HG03097 (cell line): ENCODE data around the gene JCAD.
"Not testable (repeated sequence)": the region's sequence is repeated elsewhere in the genome, so short reads cannot be mapped to it uniquely, and the experiment has no call there.

Source experiments
- ATAC-seq: cut with Tn5 transposase; IDR thresholded peaks from one replicate; pipeline ENCODE4 v1.9.1; 2021; ENCODE audit not compliant: unreplicated experiment, low FRiP score

JCAD gene

DNA sequence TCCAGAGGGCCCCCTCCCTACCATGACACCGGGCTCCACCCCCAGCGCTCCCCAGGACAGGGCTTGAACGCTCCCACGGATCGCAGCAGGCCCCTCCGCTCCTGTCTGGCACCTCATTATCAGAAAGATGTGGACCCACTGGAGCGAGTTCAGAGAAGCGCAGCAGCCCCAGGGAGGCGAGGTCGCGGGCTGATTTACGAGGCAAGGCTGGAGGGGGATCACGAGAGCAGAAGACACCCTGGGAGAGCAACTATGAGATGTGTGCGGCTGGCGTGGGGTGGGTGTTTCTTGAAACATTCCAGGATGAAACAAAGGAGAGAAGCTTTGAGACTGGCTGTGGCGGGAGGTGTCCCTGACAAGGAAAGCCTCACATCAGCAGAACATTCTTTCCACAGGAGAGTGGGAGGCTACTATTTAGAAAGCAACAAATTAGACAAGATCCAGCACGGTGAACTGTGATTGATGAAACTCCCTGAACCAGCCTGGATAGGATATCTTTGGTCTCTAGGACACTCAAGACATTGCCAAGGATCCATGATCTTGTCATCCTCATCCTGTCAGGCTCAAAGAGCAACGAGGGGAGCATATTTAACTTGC is 66.0 kb downstream of the JCAD start:
- no peak for ATAC-seq

DNA sequence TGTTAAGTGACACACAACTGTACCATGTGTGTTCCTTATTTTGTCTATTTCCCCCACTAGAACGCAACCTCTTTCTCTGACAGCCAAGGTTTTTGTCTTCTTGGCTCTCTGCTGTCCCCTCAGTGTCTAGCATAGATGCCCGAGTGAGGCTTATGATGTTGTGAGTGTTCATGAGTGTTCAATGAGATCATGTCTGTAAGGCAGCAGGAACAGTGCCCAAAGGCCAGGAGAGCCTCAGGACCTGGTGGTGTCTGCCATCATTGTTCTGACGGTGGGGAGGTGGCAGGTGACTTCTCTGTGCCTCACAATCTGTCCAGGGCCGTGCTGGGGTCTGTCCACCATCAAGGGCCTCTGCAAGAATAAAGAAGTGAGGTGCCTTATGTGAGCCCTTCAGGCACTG is 66.5 kb downstream of the JCAD start:
- no peak for ATAC-seq

DNA sequence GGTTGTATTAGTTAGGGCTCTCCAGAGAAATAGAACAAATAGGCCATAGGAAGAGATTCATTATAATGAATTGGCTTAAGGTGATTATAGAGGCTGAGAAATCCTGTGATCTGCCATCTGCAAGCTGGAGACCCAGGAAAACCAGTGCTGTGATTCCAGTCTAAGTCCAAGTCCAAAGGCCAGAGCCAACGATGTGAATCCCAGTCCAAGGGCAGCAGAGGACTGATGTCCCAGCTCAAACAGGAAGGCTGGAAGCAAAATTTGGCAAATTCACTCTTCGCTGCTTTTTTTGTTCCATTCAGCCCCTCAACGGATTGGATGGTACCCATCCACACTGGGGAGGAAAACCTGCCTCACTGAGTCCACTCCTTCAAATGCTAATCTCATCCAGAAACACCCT is 68.0 kb downstream of the JCAD start:
- ATAC-seq, result no peak

DNA sequence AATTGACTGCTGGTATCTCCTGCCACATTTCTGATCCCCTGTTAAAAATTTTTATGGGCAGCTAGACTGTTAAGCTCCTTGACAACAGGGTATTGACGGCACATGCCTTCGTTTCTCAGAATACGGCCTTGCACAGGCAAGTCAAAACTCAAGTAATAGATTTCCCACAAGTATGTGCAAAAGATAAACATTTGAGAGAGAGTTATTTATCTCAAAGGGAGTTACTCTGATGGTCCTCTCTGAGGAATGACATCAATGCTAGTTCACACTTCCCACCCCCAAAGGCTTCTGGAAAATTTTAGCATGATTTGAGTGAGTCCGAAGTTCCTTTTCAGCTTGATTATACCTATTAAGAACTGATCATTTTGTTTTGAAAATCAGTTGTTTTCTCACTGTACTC is 71.9 kb downstream of the JCAD start:
- no peak for ATAC-seq

DNA sequence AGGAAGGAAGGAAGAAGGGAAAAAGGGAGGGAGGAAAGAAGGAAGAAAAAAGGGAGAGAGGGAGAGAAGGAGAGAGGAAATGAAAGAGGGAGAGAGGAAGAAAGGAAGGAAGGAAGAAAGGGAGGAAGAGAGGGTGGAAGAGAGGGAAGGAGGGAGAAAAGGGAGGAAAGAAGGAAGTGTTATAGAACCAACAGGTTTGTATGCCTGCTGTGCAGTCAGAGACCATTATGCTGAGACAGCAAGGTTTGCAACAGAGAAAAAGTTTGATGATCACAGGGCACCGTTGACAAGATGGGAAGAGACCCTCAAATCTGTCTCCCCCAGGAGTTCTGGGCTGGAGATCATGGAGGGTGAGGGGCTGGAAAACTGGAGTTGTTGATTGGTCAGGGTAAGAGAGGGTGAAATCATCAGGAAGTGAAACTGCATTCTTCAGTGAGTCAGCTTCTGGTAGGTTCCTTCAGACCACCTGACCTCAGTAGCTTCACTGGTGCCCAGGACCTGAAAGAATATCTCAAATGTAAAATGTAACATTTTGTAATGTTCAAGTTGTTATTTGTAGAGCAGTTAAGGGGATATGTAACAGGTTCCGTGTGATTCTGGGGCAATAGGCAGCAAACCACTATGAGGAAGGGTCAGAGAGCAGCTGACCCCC is 76.3 kb downstream of the JCAD start:
- ATAC-seq, result no peak

DNA sequence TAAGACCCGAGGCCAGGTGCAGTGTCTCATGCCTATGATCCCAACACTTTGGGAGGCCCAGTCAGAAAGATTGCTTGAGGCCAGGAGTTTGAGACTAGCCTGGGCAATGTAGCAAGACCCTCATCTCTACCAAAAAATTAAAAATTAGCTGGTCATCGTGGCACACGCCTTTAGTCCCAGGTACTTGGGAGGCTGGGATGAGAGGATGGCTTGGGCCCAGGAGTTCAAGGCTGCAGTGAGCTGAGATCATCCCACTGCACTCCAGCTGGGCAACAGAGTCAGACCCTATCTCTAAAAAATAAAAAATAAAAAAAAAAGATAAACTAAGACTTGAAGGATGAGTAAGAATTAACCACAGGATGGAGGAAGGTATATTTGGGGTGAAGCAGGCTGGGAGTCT is 77.9 kb downstream of the JCAD start:
- ATAC-seq, result no peak

DNA sequence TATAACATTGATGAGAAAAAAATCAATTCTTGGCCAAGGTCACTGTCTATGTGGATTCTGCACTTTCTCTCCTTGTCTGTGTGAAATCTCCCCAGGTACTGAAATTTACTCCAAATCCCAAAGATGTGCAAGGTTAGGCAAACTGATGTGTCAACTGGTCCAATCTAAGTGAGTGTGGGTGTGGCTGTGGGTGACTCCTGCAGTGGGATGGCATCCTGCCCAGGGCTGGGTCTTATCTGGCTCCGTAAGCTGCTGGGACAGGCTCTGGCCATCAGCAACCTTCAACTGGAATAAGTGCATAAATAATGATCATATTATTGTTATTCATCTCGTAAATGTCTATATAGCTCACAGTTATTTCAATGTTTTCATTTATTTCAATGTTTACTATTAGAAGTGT is 79.3 kb downstream of the JCAD start:
- ATAC-seq, result no peak

DNA sequence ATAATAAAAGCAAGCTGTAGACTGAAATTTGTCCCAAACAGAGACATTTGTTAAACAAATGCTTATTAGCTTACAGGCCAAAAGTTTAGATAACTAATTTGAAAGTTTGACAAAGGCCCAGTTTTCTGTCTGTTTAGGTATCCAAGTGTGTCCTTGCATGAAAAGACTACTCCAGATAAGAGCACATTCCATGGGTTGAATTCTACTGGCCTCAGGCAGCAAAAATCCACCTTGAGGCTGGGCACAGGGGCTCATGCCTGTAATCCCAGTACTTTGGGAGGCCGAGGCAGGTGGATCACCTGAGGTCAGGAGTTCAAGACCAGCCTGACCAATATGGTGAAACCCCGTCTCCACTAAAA is 80.0 kb downstream of the JCAD start:
- not testable (repeated sequence) for ATAC-seq

DNA sequence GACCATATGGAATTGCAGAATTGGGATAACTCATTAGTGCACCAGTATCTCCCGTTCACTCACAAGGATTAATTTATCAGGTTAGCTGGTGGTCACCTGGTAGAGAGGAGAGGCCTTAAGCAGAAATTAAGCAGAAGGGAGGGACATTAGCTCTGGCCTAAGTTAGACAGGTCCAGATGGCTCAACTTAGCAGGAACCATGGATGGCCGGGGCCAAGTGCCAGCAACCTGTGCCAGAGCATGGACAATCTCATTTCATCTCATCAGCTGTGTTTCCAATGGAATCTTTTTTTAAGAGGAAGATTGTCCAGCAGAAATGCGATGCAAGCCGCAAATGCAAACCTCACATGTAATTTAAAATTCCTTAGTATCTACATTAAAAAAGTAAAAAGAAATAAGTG is 82.2 kb downstream of the JCAD start:
- ATAC-seq, result no peak

DNA sequence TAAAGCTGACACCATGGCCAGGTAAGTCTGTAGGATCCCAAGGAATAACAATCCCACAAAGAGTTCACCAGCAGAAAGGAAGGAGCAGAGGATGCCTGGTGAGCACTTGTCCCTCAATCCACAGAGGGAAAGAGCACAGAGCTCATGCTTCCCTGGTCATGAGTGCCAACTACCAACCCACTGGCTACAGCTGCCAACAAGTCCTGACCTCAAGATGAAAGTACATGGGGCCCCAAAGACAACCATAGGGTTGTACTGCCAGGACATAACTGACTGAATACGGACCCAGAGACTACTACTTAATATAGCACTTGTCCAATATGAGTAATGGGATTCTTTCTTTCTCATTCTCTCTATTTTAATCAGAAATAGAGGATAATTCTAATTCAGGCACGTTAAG is 83.3 kb downstream of the JCAD start:
- ATAC-seq, result no peak

DNA sequence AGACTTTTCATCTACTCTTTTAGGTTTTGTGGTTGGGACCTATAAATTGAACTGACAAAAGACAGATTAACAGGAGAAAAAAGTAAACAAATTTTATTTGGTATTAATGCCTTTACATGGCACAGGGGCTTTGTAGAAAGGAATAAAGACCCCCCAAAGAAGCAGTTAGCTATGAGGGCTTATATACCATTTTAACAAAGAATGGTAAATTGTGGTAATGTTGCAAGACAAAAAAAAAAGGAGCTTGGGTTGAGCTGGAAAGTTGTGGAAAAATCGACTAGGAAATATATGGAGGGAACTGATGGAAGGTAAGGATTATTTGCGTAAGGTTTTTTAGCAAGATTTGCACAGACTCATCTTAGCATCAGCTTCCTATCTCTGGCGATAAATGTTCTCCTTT is 84.6 kb downstream of the JCAD start:
- ATAC-seq, result no peak

DNA sequence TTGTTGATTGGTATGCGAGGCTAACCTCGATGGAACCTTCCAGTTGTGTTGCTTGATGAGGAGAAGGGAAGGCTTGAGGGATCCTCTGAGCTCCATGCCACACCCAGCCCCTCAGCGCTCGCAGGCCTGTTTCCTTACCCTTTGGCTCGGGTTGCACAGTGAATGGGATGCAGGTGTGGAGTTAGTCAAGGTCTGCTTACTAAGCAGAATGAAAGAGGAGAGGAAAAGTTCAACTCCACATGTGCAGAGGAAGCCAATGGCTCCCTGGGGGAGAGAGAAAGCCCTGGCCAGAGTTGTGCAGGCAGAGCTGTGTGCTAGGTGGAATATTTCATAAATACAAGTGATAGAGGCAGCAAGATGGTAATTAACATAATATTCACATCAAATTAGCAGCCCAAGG is 85.5 kb downstream of the JCAD start:
- ATAC-seq, result no peak

DNA sequence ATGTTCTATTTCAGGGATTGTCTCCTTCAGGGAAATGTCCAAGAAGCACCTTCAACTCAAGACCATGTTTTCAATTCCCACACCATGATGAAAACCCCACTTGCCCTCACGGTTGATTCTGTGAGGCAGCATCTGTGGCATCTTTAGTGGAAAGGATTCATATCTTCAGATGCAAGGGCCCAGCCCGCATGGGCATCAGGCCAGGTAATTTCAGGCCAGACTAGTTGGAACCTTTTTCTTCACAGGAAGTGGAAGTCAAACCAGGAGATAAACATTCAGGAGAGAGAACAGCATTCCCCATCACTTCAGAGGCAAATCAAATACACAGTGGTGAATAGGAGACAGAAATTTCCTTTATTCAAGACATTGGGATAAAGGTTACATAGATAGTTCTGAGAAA is 88.8 kb downstream of the JCAD start:
- no peak for ATAC-seq

DNA sequence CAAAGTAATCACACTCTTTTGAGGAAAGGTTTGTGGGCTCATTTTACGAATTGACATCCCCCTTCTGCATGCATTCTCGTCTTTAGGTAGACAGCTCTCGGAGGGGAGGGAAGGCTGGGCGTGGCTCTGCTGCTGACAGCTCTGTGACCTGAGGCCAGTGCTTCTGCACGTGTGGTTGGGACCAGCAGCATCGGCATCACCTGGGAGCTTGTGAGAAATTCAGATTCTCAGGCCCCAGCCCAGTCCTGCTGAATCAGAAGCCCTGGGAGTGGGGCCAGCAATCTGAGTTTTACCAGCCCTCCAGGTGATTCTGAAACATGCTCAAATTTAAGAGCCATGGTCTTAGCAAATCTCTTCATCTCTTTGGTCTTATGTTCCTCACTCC is 89.4 kb downstream of the JCAD start:
- no peak for ATAC-seq

DNA sequence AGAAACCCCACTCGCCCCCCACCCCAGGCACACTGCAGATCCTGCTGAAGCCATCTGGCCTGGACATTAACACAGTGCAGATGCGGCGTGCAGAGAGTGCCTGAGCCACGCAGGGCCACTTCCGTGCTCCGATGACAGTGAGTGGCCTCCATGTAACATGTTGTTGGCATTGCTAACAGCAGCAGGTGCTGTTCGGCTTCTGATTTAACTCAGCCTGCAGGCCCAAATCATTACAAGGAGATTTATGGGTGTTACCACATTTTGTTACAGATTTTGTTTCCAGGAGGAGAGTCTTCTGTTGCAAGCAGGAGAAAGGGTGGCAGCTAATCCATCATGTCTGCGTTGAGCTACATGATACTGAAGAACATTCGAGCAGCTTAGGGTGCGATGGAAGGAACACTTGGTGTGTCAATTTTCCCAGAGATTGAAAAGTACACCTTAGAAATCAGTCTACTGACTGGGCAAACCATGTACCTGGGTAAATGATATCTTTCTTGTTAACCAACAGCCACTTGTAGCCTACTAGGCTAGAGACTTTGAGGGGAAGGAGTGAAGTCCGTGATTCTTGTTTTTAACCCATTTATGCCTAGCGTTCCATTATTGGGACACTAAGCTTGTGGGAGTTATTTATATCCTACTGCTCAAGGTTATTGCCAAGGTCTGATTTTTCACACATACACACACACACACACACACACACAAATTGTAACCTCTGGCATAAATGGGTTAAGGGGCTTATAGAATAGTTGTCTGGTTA is 90.0 kb downstream of the JCAD start:
- ATAC-seq, result no peak

DNA sequence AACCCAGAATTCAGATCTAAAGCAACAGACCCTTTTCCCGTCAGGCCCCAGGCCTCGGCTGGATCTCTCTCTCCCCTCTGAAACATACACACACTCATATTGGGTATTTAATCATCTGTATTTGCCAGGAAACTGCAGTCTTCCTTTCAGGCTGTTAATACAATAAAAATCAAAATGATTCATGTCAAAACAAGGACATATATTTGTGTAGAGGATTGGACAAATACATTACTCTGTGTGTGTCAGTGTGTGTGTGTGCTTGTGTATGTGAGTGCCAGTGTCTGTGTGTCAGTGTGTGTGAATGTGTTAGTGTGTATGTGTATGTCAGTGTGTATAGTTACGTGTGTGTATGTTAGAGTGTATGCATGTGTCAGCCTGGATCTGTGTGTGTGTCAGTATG is 90.8 kb downstream of the JCAD start:
- ATAC-seq, result no peak

DNA sequence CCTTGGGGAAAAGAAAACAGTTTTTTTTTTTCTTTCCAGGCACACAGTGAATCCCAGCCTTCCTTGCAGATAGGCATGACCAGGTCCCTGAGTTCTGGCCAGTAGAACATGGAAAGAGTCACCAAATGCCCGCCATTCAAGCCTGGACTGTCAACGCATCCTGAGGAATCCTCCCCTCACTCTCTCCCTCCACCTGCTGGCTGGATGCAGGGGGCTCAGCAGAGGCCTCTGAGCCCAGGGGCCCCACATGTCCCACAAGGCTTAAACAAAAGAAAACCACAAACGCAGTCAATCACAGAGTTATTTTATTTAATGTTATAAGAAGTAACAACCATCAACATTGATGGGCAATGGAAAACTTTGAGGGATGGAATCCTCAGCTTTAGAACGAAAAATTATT is 93.1 kb downstream of the JCAD start:
- ATAC-seq, result no peak
